H1 (cell line): ENCODE results near the gene SEMA6A. TPM values are rescaled to one million over a fixed set of nuclear protein-coding genes. Genes with fewer than 3 reads are reported as not detected.

Source experiments
- ATF3 ChIP-seq: IDR thresholded peaks from 2 replicates; pipeline ENCODE4 v1.6.1; 2011; ENCODE audit warnings: low read depth, mild to moderate bottlenecking, low read length; ENCODE audit not compliant: insufficient read depth
- CEBPB ChIP-seq: IDR thresholded peaks from 2 replicates; pipeline ENCODE4 v1.6.1; 2012; ENCODE audit warnings: low read depth, low read length
- CHD7 ChIP-seq: fragments of 300-600 bp; sonication (generic); IDR thresholded peaks from 2 replicates; pipeline ENCODE4 v1.7.1; 2012; ENCODE audit warnings: low read length, moderate library complexity, mild to moderate bottlenecking, inconsistent platforms; ENCODE audit not compliant: insufficient replicate concordance
- HDAC6 ChIP-seq: IDR thresholded peaks from one replicate; pipeline ENCODE4 v1.7.1; 2012; ENCODE audit warnings: low read depth, mild to moderate bottlenecking, inconsistent platforms, low read length, moderate library complexity
- RNF2 ChIP-seq: fragments of 200-900, 300-1000 bp; sonication (generic); IDR thresholded peaks from 2 replicates; pipeline ENCODE4 v1.7.1; 2016; ENCODE audit warnings: borderline replicate concordance, low read depth, mild to moderate bottlenecking, antibody characterized with exemption, low read length; ENCODE audit not compliant: poor library complexity, severe bottlenecking; ENCODE audit errors: missing control alignments
- SRF ChIP-seq: IDR thresholded peaks from 2 replicates; pipeline ENCODE4 v1.6.1; 2011; ENCODE audit warnings: mild to moderate bottlenecking, low read depth, low read length, moderate library complexity
- TAF7 ChIP-seq: optimal IDR thresholded peaks from 2 replicates; pipeline ENCODE3; 2011; ENCODE audit warnings: low read depth, mild to moderate bottlenecking, inconsistent platforms, low read length, moderate library complexity, borderline replicate concordance
- TBP ChIP-seq: IDR thresholded peaks from 2 replicates; pipeline ENCODE4 v1.6.1; 2011; ENCODE audit warnings: low read depth, low read length, improper control_type of control experiment
- TEAD4 ChIP-seq: IDR thresholded peaks from 2 replicates; pipeline ENCODE4 v1.6.1; 2012; ENCODE audit warnings: low read depth, low read length, inconsistent platforms, mixed read lengths
- polyA plus RNA-seq, 7 experiments: library from polyadenylated mRNA; depleted of rRNA in 3 of 7; stranded (reverse) in 5 of 7; unstranded in 2 of 7; fragments of >200 nt in 5 of 7; fragments of 200-250 nt in 2 of 7; gene quantifications; 1 replicate in 5 of 7; 2 replicates in 1 of 7; 4 replicates in 1 of 7; pipeline versions ENCODE4 v1.2.1 to v1.2.3, GENCODE V29; 2011 to 2013; ENCODE audit warnings: missing spikeins in 2 of 7, mixed read lengths in 2 of 7
- total RNA-seq: library from RNA; stranded (reverse); fragmentation: NEBNext Ultra II Directional; extraction: Animal tissue kit (Norgen Biotek cat#: 25700); gene quantifications from 2 replicates; pipeline ENCODE4 v1.2.1, GENCODE V29; 2021

SEMA6A gene
- total and polyA plus RNA-seq, 2 of the 8 experiments (the other 6 are each of a cell fraction or from before 2014, with no cell fraction given): 78.3 to 277 TPM

- TF ChIP-seq CHD7 (no peak), ATF3 (no peak), RNF2 (no peak), TBP (no peak), TAF7 (no peak), TEAD4 (no peak), HDAC6 (no peak), SRF (no peak), CEBPB (no peak)
Observed at GRCh38 chr5:116508835-116509234, 65.8 kb downstream of the SEMA6A start (continued).
